ENCODE measurements around the gene HES4. TPM values are rescaled to one million over a fixed set of nuclear protein-coding genes. Genes with fewer than 3 reads are reported as not detected.
A peak's percentile ranks its signal among the peaks of the same experiment; 100 is the strongest.

Gene HES4
- total and polyA plus RNA-seq, 2 of the 13 experiments (the other 11 are each of a cell fraction or from before 2014, with no cell fraction given): 8.8 to 10.6 TPM

DNA sequence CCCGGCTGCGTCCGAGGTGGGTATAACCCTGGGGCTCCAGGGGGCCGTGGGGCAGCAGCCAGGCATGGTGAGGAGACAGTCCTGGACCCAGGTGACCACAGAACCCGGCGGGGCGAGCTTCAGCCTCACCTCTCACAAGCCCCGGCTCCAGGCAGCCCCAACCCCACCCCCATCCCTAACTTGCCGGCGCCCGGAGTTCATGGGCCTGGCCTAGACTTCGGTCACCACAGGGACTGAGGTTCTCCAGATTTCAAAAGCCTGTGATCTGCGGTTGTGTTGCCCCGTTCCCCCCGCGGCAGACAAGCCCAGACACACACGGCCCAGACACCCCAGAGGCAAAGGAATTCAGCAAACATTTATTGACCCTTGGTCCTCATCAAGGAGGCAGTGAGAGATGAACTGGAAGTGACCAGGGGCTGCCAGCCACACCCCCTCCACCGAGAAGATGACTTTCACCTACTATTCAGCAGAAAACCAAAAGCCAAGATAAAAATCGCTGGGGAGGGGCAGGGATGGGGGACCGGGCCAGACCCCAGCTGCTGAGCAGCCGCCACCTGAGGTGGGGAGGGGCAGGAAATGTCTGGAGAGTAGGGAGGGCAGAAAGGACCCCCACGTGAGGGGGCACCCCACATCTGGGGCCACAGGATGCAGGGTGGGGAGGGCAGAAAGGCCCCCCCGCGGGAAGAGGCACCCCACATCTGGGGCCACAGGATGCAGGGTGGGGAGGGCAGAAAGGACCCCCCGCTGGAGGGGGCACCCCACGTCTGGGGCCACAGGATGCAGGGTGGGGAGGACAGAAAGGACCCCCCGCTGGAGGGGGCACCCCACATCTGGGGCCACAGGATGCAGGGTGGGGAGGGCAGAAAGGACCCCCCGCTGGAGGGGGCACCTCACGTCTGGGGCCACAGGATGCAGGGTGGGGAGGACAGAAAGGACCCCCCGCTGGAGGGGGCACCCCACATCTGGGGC, 3.9 kb downstream of the HES4 start (continued):
- TF ChIP-seq, protein P1, sequence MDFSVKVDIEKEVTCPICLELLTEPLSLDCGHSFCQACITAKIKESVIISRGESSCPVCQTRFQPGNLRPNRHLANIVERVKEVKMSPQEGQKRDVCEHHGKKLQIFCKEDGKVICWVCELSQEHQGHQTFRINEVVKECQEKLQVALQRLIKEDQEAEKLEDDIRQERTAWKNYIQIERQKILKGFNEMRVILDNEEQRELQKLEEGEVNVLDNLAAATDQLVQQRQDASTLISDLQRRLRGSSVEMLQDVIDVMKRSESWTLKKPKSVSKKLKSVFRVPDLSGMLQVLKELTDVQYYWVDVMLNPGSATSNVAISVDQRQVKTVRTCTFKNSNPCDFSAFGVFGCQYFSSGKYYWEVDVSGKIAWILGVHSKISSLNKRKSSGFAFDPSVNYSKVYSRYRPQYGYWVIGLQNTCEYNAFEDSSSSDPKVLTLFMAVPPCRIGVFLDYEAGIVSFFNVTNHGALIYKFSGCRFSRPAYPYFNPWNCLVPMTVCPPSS (IDR thresholded peaks at IDR 0.05): no peak
- TF ChIP-seq KDM4B (CRISPR knock-in tag; IDR thresholded peaks at IDR 0.05) (no peak), FUBP1 (CRISPR knock-in tag; IDR thresholded peaks at IDR 0.05; ENCODE audit: borderline replicate concordance) (no peak), AKAP8 (CRISPR knock-in tag; IDR thresholded peaks at IDR 0.05) (no peak; the same call in 1 of the 2 replicates), ZNF562 (CRISPR knock-in tag; IDR thresholded peaks at IDR 0.05; ENCODE audit: borderline replicate concordance) (no peak), NCOA2 (CRISPR knock-in tag; IDR thresholded peaks at IDR 0.05) (peak; percentile 38; the same call in 1 of the 2 replicates), MAFF (IDR thresholded peaks at IDR 0.05; ENCODE audit: low read depth, low read length) (no peak), CENPT (CRISPR knock-in tag; IDR thresholded peaks at IDR 0.05; ENCODE audit: low read depth) (no peak), ZNF687 (CRISPR knock-in tag; IDR thresholded peaks at IDR 0.05) (peak; percentile 58), NRL (CRISPR knock-in tag; IDR thresholded peaks at IDR 0.05; ENCODE audit: borderline replicate concordance) (no peak), TBX2 (CRISPR knock-in tag; IDR thresholded peaks at IDR 0.05; ENCODE audit: borderline replicate concordance) (peak; percentile 35; the same call in 1 of the 2 replicates), ZFY (CRISPR knock-in tag; IDR thresholded peaks at IDR 0.05) (peak; percentile 50; the same call in 1 of the 2 replicates), XBP1 (CRISPR knock-in tag; IDR thresholded peaks at IDR 0.05) (no peak), SCMH1 (CRISPR knock-in tag; IDR thresholded peaks at IDR 0.05; ENCODE audit: borderline replicate concordance) (no peak), PAXIP1 (CRISPR knock-in tag; conservative IDR thresholded peaks at IDR 0.05) (peak; percentile 77), FOXA3 (CRISPR knock-in tag; IDR thresholded peaks at IDR 0.05) (0 out of 2 replicates have a peak, but pooled peaks have one; percentile 33)

Data from HepG2 (cell line).